ENCODE measurements around the gene MSI1.
A peak's percentile ranks its signal among the peaks of the same experiment; 100 is the strongest.

MSI1 gene

DNA sequence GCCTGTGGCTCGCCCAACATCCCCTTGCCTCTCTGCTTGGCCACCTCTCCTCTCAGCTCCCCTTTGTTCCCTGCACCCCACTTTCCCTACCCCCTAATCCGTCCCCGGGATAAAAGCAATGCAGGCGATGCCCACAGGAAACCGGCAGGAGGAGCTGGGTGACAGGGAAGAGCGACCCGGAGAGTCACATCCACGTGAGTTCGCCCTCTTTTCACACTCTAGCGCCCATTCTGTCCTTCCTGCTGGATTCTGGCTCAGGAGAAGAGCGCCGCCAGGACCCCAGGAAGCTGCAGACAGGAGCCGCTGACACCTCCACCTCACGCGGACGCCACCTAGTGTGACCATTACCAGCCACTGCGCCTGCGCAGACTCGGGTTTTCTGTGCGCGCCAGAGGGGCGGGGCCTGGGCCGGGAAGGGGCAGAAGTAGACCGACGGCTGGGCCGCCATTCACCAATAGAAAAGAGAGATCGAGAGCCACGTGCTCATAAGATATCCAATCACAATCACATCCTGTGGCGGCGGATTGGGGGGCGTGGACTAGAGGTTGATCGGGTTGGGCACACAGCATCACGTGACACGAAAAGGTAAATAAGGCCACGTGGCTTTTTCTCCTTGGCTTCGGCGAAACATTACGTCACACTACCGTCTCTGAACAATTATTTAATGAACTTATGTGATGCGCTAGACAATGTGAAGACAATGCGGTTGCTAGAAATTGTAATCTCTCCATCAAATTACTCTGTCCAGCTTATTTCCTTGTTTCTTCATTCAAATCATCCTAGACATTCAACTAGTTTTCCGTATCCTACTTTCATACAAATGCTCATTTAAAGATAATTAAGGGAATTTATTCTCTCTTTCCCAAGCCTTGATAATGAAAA lies 51.5 kb downstream of the MSI1 start:
- DNase-seq = peak; percentile 99

DNA sequence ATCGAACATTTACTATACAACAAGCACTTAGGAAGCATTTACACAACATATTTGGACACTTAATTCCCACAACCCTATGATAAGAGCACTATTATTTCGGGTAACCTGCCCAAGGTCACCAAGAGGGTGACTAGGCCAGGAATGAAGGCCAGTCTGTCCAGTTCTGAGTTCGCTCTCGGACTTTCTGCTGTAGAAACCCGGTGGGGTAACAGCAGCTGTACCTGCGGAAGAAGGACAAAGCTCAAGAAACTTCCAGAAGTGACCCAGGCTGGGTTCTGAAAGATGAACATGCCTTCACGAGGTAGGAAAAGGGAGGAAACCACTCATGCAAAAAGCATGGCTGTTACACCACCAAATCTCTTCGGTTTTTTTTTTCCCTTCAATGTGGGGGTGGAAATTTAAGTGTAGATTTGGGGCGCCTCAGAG lies 52.2 kb downstream of the MSI1 start:
- DNase-seq = no peak

DNA sequence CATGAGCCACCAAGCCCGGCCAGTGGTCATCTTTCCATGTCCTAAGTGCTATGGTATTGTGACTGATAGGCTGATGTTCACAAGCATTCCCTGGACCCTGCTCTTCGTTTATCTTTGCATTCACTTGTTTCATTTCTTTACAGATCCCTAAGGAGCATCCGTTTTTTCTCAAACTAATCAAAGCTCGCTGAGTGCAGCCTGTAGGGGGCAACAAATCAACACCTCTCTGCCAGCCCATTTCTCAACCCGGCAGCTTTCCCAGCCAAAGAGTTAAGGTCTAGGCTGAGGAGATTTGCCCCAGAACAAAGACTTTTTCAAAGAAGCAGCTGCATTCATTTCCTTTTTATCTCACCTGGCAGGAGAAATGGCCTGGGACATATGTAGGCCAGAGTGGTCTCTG lies 54.7 kb downstream of the MSI1 start:
- no peak for DNase-seq

GRCh38 chr12:120301962-120302815 lies 66.8 kb downstream of the MSI1 start, which contains the start of gene SIRT4:
SIRT4 (plus strand) TSS chr12:120302321; CDS start chr12:120303562, 1,241 bp downstream.
- peak; percentile 84 for DNase-seq

DNA sequence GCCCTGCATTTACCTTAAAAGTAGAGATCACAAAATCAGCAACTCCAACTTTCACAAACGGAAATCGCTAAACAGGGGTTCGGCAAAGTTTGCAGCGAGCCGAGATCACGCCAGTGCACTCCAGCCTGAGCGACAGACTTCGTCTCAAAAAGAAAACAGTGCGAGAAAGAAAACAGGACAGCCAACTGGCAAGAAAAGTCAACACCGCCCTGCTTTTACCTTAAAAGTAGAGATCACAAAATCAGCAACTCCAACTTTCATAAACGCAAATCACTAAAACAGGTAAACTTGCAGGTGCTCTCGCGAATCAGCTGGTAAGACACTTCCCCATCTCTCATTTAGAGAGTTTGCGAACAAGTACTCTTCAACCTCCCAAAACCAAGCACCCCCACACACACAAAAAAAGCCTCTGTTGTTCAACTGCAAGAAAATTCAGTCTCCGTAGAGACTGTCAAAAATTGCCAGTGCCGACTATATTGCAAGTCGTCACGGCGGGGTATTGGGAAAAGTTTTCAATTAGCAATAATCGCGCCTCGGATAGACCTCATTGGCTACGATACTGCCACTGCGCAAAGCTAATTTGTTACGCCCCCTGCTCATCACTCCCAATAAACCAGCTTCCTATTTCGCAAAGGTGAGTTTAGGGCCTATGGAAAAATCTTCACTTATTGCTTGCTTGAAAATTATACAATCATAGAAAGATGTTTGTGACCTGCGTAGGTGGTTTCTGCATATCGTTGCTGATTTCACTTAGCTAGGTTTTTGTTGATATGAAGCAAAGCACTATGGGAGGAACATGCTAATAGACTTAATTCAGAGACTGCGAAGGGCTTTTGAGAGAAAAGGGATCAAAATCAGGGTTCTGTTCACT lies 76.1 kb downstream of the MSI1 start, which contains the start of gene RNU4-1:
Gene RNU4-1, minus strand, starts transcription at position 577 of the 871 bp plus-strand sequence.
- DNase-seq = peak; percentile 79

GRCh38 chr12:120292411-120292660 lies 76.6 kb downstream of the MSI1 start:
- DNase-seq = no peak

Measured in NCI-H2107 (cell line).